ENCODE measurements around the gene TRA2B. TPM values are rescaled to one million over a fixed set of nuclear protein-coding genes. Genes with fewer than 3 reads are reported as not detected.

The TRA2B gene
- total RNA-seq, 1 donor, result 157 TPM

DNA sequence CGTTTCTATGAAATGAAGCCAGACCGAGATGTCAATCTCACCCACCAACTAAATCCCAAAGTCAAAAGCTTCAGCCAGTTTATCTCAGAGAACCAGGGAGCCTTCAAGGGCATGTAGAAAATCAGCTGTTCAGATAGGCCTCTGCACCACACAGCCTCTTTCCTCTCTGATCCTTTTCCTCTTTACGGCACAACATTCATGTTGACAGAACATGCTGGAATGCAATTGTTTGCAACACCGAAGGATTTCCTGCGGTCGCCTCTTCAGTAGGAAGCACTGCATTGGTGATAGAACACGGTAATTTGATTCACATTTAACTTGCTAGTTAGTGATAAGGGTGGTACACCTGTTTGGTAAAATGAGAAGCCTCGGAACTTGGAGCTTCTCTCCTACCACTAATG is 41.9 kb upstream of the TRA2B start:
- DNase-seq (ENCODE audit: low read depth), result no peak
- H3K4me3 ChIP-seq (ENCODE audit: low read depth, low read length), result no peak overlapping the region
- no peak for TF ChIP-seq CTCF (IDR thresholded peaks at IDR 0.05; ENCODE audit: insufficient read depth, low read length)

DNA sequence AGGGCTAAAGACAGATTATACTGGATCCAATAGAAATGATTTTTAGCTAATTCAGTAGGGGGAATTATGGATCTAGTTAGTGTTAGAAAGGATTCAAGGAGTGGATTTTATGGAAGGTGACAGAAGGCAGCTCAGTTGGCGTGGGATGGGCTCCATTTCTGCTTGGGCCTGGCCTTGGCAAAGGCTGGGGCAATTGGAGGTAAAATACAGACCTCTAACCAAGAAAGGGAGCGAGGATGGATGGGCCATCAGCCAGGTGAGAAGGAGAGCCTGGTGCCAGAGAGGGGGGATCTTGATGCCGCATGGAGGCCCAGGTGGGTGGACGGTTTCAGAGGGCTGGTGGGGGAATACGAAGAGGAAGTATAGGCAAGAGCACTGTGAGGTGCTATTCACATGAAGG is 40.7 kb upstream of the TRA2B start:
- DNase-seq (ENCODE audit: low read depth), result no peak
- no peak overlapping the region for H3K4me3 ChIP-seq (ENCODE audit: low read depth, low read length)
- no peak for TF ChIP-seq CTCF (IDR thresholded peaks at IDR 0.05; ENCODE audit: insufficient read depth, low read length)

GRCh38 chr3:185977679-185978040 is 39.8 kb upstream of the TRA2B start:
- H3K4me3 ChIP-seq (ENCODE audit: low read depth, low read length), result no peak overlapping the region
- no peak for TF ChIP-seq CTCF (IDR thresholded peaks at IDR 0.05; ENCODE audit: insufficient read depth, low read length)
- no peak for DNase-seq (ENCODE audit: low read depth)

DNA sequence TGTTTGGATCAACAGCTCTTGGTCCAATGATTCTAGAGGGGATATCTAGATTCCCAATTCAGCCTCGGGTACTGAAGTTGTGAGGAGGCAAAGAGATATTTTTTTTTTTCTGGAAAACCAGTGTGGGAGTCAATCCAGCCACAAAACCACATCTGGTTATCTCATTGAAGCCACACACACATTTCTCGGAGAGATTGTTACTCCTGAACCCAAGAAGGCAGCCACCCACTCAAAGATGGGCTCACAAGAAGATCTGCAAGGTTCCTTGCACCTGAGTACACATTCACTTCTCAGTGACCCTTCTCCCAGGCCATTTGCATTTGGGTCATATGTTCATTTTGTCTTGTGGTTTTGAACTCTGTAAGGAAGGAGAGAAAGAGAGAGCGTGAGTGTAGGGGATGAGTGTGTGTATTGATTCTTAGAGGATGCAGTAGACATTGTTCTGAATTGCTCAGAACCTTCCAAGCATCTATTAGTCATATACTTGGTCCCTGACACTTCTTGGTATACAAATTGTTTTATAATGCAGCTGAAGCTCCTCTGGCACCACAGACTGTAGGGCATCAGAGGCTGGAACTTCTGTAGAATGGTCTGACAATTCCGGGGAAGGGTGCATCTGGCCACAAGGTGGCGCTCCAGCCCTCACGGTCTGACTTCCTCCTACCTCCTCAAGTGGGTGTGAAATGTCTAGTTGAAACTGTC is 39.3 kb upstream of the TRA2B start:
- peak; percentile 75 for DNase-seq (ENCODE audit: low read depth)
- no peak overlapping the region for H3K4me3 ChIP-seq (ENCODE audit: low read depth, low read length)
- TF ChIP-seq CTCF (IDR thresholded peaks at IDR 0.05; ENCODE audit: insufficient read depth, low read length), result peak; percentile 91

DNA sequence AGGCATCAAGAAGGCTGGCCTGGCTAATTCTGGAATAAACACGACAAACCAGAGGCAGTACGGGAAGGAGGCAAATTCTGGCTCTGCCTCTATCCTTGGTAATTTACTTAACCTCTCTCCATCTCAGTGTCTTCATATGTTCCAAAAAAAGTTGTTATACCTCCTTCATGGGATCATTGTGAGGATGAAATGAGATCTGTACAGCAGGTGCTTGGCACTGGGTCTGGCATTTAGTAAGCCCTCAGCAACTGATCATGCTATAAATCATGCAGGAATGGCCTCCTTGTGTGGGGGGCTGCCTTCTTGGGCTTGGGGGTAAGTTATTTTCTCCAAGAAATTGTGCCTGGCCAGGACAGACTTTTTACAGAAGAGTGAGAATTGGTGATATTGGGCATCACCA is 38.3 kb upstream of the TRA2B start:
- no peak for DNase-seq (ENCODE audit: low read depth)
- H3K4me3 ChIP-seq (ENCODE audit: low read depth, low read length), result no peak overlapping the region
- no peak for TF ChIP-seq CTCF (IDR thresholded peaks at IDR 0.05; ENCODE audit: insufficient read depth, low read length)

GRCh38 chr3:185971579-185971978 is 33.8 kb upstream of the TRA2B start:
- no peak for DNase-seq (ENCODE audit: low read depth)
- H3K4me3 ChIP-seq (ENCODE audit: low read depth, low read length), result no peak overlapping the region
- no peak for TF ChIP-seq CTCF (IDR thresholded peaks at IDR 0.05; ENCODE audit: insufficient read depth, low read length)

GRCh38 chr3:185968168-185968567 is 30.4 kb upstream of the TRA2B start:
- no peak for TF ChIP-seq CTCF (IDR thresholded peaks at IDR 0.05; ENCODE audit: insufficient read depth, low read length)
- no peak for DNase-seq (ENCODE audit: low read depth)
- no peak overlapping the region for H3K4me3 ChIP-seq (ENCODE audit: low read depth, low read length)
